Thymus (tissue), 14 donors: ENCODE measurements around the gene DAGLA. TPM values are rescaled to one million over a fixed set of nuclear protein-coding genes. Genes with fewer than 3 reads are reported as not detected.

Source experiments
- DNase-seq, 9 donors: peaks; one replicate each; pipeline ENCODE4 v3.0.0-alpha.2; 2013; ENCODE audit warnings: low spot score in 9 of 9, low read depth in 6 of 9, missing footprints in 1 of 9
- H3K27ac ChIP-seq, 2 donors: one replicate each; pipeline ENCODE4 v1.5.1; 2013; ENCODE audit warnings: control low read depth in 1 of 2, low read depth in 1 of 2, low read length in 1 of 2, mild to moderate bottlenecking in 1 of 2, moderate library complexity in 1 of 2
- H3K27me3 ChIP-seq, 2 donors: one replicate each; pipeline ENCODE4 v1.5.1; 2013; ENCODE audit warnings: low read length in 1 of 2; ENCODE audit not compliant: control insufficient read depth in 2 of 2, insufficient read depth in 1 of 2
- H3K36me3 ChIP-seq, 2 donors: one replicate each; pipeline ENCODE4 v1.5.1; 2013; ENCODE audit warnings: low read length in 1 of 2, mild to moderate bottlenecking in 1 of 2, moderate library complexity in 1 of 2; ENCODE audit not compliant: control insufficient read depth in 2 of 2, insufficient read depth in 2 of 2
- H3K4me1 ChIP-seq, 2 donors: one replicate each; pipeline ENCODE4 v1.5.1; 2013; ENCODE audit warnings: low read length in 2 of 2; ENCODE audit not compliant: control insufficient read depth in 2 of 2, insufficient read depth in 2 of 2
- H3K4me3 ChIP-seq, 2 donors: one replicate each; pipeline ENCODE4 v1.5.1; 2013; ENCODE audit warnings: low read length in 2 of 2, control low read depth in 1 of 2, mild to moderate bottlenecking in 1 of 2
- H3K9me3 ChIP-seq, 2 donors: one replicate each; pipeline ENCODE4 v1.5.1; 2013; ENCODE audit warnings: low read length in 1 of 2, mild to moderate bottlenecking in 1 of 2; ENCODE audit not compliant: control insufficient read depth in 2 of 2, insufficient read depth in 1 of 2
- WGBS: extraction: QIAGEN DNeasy Blood & Tissue Kit; methylation state at CpG from one replicate; pipeline ENCODE4 v1.1.7; 2013; 5-methylcytosine and 5-hydroxymethylcytosine counted together
- long read RNA-seq, 10 donors: transcript quantifications; one replicate each; lab custom pipeline, GENCODE V29; 2026
- polyA plus RNA-seq: library from polyadenylated mRNA; stranded (reverse); fragments of 200-250 nt; gene quantifications from one replicate; pipeline ENCODE4 v1.2.3, GENCODE V29; 2013
- total RNA-seq: library from RNA; stranded (reverse); fragments of 120-200 nt; gene quantifications from one replicate; pipeline ENCODE4 v1.2.4, GENCODE V29; 2013
- donor health status: healthy.

DAGLA gene
- total RNA-seq: 0.14 TPM
- polyA plus RNA-seq: 0.43 TPM
- long read RNA-seq, donor 1: 0 reads
- long read RNA-seq, donor 2: 0 reads
- long read RNA-seq, donor 3: 0 reads
- long read RNA-seq, donor 4: 0 reads
- long read RNA-seq, donor 5: 0 reads
- long read RNA-seq, donor 6: 0 reads
- long read RNA-seq, donor 7: 0 reads
- long read RNA-seq, donor 8: 0 reads
- long read RNA-seq, donor 9: 0 reads
- long read RNA-seq, donor 10: 0 reads

DNA sequence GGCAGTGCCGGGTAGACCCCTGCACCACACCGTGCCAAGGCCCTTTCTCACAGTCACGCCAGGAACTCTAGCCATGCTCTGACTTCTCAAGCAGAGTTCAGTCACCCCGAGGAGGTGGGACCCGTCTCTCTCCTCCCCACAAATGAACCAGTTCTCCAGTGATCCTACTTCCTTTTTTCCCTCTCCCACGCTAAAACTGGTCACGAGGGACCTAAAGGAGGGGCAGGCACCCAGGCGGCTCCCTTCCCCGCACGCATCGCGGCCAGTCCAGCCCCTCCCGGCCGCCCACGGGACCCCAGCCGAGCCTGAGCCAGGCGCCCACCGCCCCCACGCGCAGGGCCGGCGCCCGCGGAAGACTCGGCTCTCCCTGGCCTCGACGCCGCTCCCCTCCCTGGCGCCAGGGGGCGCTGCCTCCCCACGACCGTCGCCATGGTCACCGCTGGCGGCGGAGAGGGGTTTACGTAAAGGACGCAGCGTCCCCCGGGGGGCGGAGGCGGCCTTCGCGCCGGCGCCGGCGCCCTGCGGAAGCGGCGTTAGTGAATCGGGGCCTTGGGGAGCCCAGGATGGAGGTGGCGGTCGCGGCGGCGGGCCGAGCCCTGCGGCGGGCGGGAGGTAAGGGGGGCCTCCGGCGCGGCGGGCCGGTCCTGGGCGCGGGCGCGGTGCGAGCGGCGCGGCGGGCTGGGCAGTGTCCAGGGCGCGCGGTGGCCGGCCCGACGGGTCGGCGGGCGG is at the start of gene DAGLA:
TSS of gene DAGLA (plus strand) at position 499 of the 729 bp plus-strand sequence. CDS start 39,765 bp downstream, outside the sequence.
- WGBS: 3% methylated on average over 84 of the region's 84 CpGs

GRCh38 chr11:61632096-61632495 is 48.1 kb upstream of the DAGLA start:
- Histone ChIP-seq H3K27ac (no peak overlapping the region), H3K27me3 (peaks cover 0 to 6% of the 10 kb centered on the region in 2 donors), H3K9me3 (peaks cover 0 to 9% of the 10 kb centered on the region in 2 donors), H3K4me1 (peaks cover 0 to 7% of the 10 kb centered on the region in 2 donors), H3K36me3 (no peaks in the 10 kb centered on the region), H3K4me3 (no peak overlapping the region)
- no peak for DNase-seq
- WGBS: 92% methylated on average over 12 of the region's 12 CpGs

More for the DNA sequence above, at the start of gene DAGLA:
- peak in 6 of 9 donors; percentile 48 to 84 (median 70) for DNase-seq
- H3K27ac ChIP-seq: no peak within 1 kb of the TSS
- H3K9me3 ChIP-seq: no peaks in the 10 kb centered on the region
- H3K4me1 ChIP-seq: peaks cover 3 to 15% of the 10 kb centered on the region in 2 donors
- peak within 1 kb of the TSS in 1 of 2 donors; percentile 48 for H3K4me3 ChIP-seq
- peaks cover 29 to 85% of the 10 kb centered on the region in 2 donors for H3K27me3 ChIP-seq
- H3K36me3 ChIP-seq: no peaks in the 10 kb centered on the region

GRCh38 chr11:61635304-61635703 is 44.9 kb upstream of the DAGLA start:
- no peak for DNase-seq
- Histone ChIP-seq H3K27me3 (peaks cover 0 to 3% of the 10 kb centered on the region in 2 donors), H3K27ac (no peak overlapping the region), H3K4me1 (peaks cover 0 to 7% of the 10 kb centered on the region in 2 donors), H3K36me3 (no peaks in the 10 kb centered on the region), H3K4me3 (no peak overlapping the region), H3K9me3 (peaks cover 0 to 9% of the 10 kb centered on the region in 2 donors)
- 97% methylated on average over 1 of the region's 1 CpG for WGBS

GRCh38 chr11:61635787-61636186 is 44.4 kb upstream of the DAGLA start:
- peaks cover 0 to 3% of the 10 kb centered on the region in 2 donors for H3K27me3 ChIP-seq
- peaks cover 0 to 7% of the 10 kb centered on the region in 2 donors for H3K4me1 ChIP-seq
- no peak overlapping the region for H3K4me3 ChIP-seq
- H3K9me3 ChIP-seq: peaks cover 0 to 9% of the 10 kb centered on the region in 2 donors
- DNase-seq: no peak
- WGBS: 86% methylated on average over 5 of the region's 5 CpGs
- no peak overlapping the region for H3K27ac ChIP-seq
- H3K36me3 ChIP-seq: no peaks in the 10 kb centered on the region

DNA sequence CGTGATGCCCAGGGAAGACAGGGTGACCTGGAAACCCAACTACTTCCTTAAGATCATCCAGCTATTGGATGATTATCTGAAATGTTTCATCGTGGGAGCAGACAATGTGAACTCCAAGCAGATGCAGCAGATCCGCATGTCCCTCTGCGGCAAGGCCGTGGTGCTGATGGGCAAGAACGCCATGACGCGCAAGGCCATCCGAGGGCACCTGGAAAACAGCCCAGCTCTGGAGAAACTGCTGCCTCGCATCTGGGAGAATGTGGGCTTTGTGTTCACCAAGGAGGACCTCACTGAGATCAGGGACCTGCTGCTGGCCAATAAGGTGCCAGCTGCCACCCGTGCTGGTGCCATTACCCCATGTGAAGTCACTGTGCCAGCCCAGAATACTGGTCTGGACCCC is 43.5 kb upstream of the DAGLA start:
- H3K4me3 ChIP-seq: no peak overlapping the region

GRCh38 chr11:61637277-61637676 is 42.9 kb upstream of the DAGLA start:
- WGBS: 78% methylated on average over 9 of the region's 9 CpGs
- peaks cover 0 to 7% of the 10 kb centered on the region in 2 donors for H3K4me1 ChIP-seq
- DNase-seq: no peak
- H3K36me3 ChIP-seq: no peaks in the 10 kb centered on the region
- H3K27ac ChIP-seq: no peak overlapping the region
- H3K9me3 ChIP-seq: peaks cover 0 to 9% of the 10 kb centered on the region in 2 donors
- H3K4me3 ChIP-seq: no peak overlapping the region
- peaks cover 0 to 1% of the 10 kb centered on the region in 2 donors for H3K27me3 ChIP-seq

More for the DNA sequence above, 43.5 kb upstream of the DAGLA start:
- Histone ChIP-seq H3K27ac (no peak overlapping the region), H3K9me3 (peaks cover 0 to 9% of the 10 kb centered on the region in 2 donors), H3K4me1 (peaks cover 0 to 7% of the 10 kb centered on the region in 2 donors), H3K27me3 (peaks cover 0 to 3% of the 10 kb centered on the region in 2 donors), H3K36me3 (no peaks in the 10 kb centered on the region)
- 97% methylated on average over 11 of the region's 11 CpGs for WGBS
- no peak for DNase-seq

- Histone ChIP-seq H3K36me3 (no peaks in the 10 kb centered on the region), H3K4me1 (peaks cover 0 to 2% of the 10 kb centered on the region in 2 donors), H3K27ac (no peak overlapping the region), H3K9me3 (no peaks in the 10 kb centered on the region), H3K4me3 (no peak overlapping the region), H3K27me3 (peaks cover 0 to 4% of the 10 kb centered on the region in 2 donors)
- no peak for DNase-seq
- WGBS: 93% methylated on average over 7 of the region's 7 CpGs
Measured at GRCh38 chr11:61639816-61640443, 40.3 kb upstream of the DAGLA start.

GRCh38 chr11:61642162-61642561 is 38.0 kb upstream of the DAGLA start:
- Histone ChIP-seq H3K36me3 (no peaks in the 10 kb centered on the region), H3K27ac (no peak overlapping the region), H3K27me3 (peaks cover 0 to 4% of the 10 kb centered on the region in 2 donors), H3K4me1 (no peaks in the 10 kb centered on the region), H3K9me3 (no peaks in the 10 kb centered on the region), H3K4me3 (no peak overlapping the region)
- 93% methylated on average over 8 of the region's 8 CpGs for WGBS
- DNase-seq: no peak
